ENCODE measurements around the gene SELP.
"Not testable (repeated sequence)": the region's sequence is repeated elsewhere in the genome, so short reads cannot be mapped to it uniquely, and the experiment has no call there.

DNA sequence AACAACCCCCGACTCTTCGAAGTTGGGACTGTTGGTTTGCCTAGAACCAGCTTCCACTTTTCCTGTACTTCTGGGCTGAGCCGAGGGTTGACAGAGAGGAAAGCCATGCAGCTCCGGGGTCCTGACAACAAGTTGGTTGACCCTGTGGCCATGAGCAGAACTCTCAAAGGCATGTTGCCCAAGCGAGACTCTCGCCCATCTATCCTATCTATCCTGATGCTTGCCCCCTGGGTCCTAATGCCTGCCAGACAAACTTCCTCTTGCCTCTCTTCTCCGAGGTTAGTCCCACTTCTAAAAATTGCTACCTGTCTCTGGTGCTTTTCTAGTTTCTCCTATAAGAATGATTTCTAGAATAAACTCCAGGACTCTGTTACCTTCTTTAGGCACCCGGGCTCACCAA, 32.8 kb upstream of the SELP start:
- TF ChIP-seq, protein P1, sequence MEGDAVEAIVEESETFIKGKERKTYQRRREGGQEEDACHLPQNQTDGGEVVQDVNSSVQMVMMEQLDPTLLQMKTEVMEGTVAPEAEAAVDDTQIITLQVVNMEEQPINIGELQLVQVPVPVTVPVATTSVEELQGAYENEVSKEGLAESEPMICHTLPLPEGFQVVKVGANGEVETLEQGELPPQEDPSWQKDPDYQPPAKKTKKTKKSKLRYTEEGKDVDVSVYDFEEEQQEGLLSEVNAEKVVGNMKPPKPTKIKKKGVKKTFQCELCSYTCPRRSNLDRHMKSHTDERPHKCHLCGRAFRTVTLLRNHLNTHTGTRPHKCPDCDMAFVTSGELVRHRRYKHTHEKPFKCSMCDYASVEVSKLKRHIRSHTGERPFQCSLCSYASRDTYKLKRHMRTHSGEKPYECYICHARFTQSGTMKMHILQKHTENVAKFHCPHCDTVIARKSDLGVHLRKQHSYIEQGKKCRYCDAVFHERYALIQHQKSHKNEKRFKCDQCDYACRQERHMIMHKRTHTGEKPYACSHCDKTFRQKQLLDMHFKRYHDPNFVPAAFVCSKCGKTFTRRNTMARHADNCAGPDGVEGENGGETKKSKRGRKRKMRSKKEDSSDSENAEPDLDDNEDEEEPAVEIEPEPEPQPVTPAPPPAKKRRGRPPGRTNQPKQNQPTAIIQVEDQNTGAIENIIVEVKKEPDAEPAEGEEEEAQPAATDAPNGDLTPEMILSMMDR (conservative IDR thresholded peaks at IDR 0.05; ENCODE audit: low read length), result not testable (repeated sequence)
- TF ChIP-seq EZH2phosphoT487 (IDR thresholded peaks at IDR 0.05; ENCODE audit: borderline replicate concordance), result not testable (repeated sequence)
